GM23248 (cell line): ENCODE results near the gene HSPH1.

ENCODE experiments used
- EZH2 ChIP-seq: fragments of 200-600 bp; sonication (generic); IDR thresholded peaks from 2 replicates; pipeline ENCODE4 v1.6.1; 2018; ENCODE audit warnings: antibody characterized with exemption, mild to moderate bottlenecking; ENCODE audit not compliant: insufficient read depth, poor library complexity, severe bottlenecking
- EZH2phosphoT487 ChIP-seq: fragments of 200-600 bp; sonication (generic); IDR thresholded peaks from 2 replicates; pipeline ENCODE4 v1.6.1; 2018; ENCODE audit warnings: antibody characterized with exemption, moderate library complexity, mild to moderate bottlenecking, low read depth; ENCODE audit not compliant: insufficient read depth

DNA sequence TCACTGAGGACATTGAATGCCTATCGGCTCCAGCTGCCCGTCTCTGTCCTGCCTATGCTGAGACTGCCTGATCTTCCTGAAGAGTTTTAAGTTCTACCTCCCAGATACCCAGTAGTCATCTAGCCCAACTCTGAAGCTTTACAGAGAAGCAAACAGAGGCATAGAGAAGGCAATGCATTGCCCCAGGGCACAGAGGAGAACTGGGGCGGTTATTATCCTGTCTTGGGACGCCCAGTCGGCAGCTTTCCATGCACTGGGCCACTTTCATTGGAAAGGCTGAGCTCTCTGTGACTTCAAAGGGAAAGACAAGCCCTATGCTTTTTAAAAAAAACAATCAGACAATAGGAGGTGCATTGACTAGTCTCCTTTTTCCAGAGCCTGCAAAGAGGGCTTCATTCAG, 71.6 kb downstream of the HSPH1 start:
- TF ChIP-seq EZH2 (no peak), EZH2phosphoT487 (no peak)
